HL-60 (cell line): Measurements from ENCODE around the gene RCBTB2.

Experiments
- DNase-seq, 2 experiments: peaks; one replicate each; pipeline ENCODE4 v3.0.0-alpha.2; 2010 to 2020; ENCODE audit warnings: low read depth in 1 of 2, low spot score in 1 of 2
- H3K27ac ChIP-seq: fragments of 250-450 bp; sonication (Bioruptor Pico); replicated peaks from 2 replicates; pipeline ENCODE4 v1.5.1; 2020; ENCODE audit warnings: mild to moderate bottlenecking, moderate library complexity
- H3K27me3 ChIP-seq: fragments of 250-450 bp; sonication (Bioruptor Pico); 2 replicates; pipeline ENCODE4 v1.5.1; 2021; ENCODE audit warnings: mild to moderate bottlenecking, moderate library complexity; ENCODE audit not compliant: insufficient read depth, poor library complexity, severe bottlenecking
- H3K4me3 ChIP-seq: replicated peaks from 2 replicates; pipeline ENCODE4 v1.5.1; 2011; ENCODE audit warnings: mild to moderate bottlenecking, control low read depth, low read length; ENCODE audit not compliant: insufficient read depth
- GABPA ChIP-seq: IDR thresholded peaks from 2 replicates; pipeline ENCODE4 v1.6.1; 2012; ENCODE audit warnings: low read depth
- POLR2AphosphoS5 ChIP-seq: IDR thresholded peaks from 2 replicates; pipeline ENCODE4 v1.6.1; 2012; ENCODE audit warnings: low read depth
- REST ChIP-seq: IDR thresholded peaks from 2 replicates; pipeline ENCODE4 v1.6.1; 2012; ENCODE audit warnings: low read depth; ENCODE audit not compliant: insufficient replicate concordance
- SPI1 ChIP-seq: IDR thresholded peaks from 2 replicates; pipeline ENCODE4 v1.6.1; 2012; ENCODE audit warnings: low read depth, mild to moderate bottlenecking, borderline replicate concordance
- TF ChIP-seq, protein P1 (sequence below): IDR thresholded peaks from one replicate; pipeline ENCODE4 v1.5.1; 2011; ENCODE audit warnings: low read length, control low read depth, inconsistent platforms; ENCODE audit not compliant: insufficient read depth

Gene RCBTB2

DNA sequence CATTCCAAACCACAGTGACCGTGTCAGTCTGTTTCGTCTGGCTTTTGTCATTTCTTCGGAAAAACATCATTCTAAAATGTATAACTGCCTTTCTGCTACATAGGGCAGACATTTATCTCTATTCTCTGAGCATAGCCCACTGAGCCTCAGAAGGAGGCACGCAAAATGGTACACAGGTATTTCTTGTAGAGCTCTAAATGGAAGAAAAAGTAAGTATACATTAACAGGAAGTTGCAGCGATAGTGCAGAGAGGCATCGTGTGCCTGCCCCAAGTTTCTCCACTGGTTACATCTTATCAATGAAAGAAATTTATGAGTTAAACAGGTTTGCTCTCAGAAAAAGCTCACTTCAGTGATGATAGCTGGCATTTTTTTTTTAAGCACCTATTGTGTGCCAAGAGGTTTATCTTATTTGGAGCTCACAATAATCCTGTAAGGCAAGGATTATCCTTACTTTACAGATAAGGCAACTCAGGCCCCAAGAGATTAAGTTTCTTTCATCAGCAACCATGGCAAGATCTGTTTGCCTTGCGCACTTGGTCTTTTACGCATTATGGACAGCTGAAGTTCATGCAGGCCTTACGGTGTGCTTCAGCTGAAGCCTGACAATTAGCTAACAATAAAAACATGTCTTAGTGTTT lies 1.2 kb upstream of the RCBTB2 start:
- TF ChIP-seq SPI1 (peak; percentile 4; the same call in 1 of the 2 replicates), POLR2AphosphoS5 (no peak)
- Histone ChIP-seq H3K4me3 (no peak overlapping the region), H3K27me3 (no peaks in the 10 kb centered on the region), H3K27ac (peak overlapping the region; percentile 97)
- peak in 1 of 2 experiments; percentile 42 for DNase-seq

DNA sequence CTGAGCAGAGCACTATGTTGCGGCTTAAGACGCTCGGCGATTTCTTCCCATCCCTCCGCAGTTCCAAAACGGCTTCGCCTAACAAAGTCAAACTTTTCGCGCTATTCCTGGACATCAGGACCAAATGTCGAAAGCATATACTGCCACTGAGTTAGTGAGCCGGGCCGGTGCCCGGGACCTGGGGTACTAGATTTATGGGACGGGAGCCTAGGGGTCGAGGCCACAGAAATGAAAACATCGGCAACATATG lies 699 bp downstream of the RCBTB2 start:
- no peak for DNase-seq
- peak overlapping the region; percentile 76 for H3K4me3 ChIP-seq

GRCh38 chr13:48531416-48532255 lies 1.2 kb downstream of the RCBTB2 start:
- DNase-seq, result peak; percentile 22 to 24
- Histone ChIP-seq H3K27me3 (no peaks in the 10 kb centered on the region), H3K4me3 (peak overlapping the region; percentile 76), H3K27ac (peak overlapping the region; percentile 97)
- no peak for TF ChIP-seq REST
- TF ChIP-seq POLR2AphosphoS5, result no peak
- TF ChIP-seq, protein P1, sequence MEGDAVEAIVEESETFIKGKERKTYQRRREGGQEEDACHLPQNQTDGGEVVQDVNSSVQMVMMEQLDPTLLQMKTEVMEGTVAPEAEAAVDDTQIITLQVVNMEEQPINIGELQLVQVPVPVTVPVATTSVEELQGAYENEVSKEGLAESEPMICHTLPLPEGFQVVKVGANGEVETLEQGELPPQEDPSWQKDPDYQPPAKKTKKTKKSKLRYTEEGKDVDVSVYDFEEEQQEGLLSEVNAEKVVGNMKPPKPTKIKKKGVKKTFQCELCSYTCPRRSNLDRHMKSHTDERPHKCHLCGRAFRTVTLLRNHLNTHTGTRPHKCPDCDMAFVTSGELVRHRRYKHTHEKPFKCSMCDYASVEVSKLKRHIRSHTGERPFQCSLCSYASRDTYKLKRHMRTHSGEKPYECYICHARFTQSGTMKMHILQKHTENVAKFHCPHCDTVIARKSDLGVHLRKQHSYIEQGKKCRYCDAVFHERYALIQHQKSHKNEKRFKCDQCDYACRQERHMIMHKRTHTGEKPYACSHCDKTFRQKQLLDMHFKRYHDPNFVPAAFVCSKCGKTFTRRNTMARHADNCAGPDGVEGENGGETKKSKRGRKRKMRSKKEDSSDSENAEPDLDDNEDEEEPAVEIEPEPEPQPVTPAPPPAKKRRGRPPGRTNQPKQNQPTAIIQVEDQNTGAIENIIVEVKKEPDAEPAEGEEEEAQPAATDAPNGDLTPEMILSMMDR, result no peak
- TF ChIP-seq GABPA, result no peak
- no peak for TF ChIP-seq SPI1

More for the DNA sequence above, 699 bp downstream of the RCBTB2 start:
- peak; percentile 54 for TF ChIP-seq REST
- no peak; the same call in 1 of the 2 replicates for TF ChIP-seq POLR2AphosphoS5
- no peak for TF ChIP-seq SPI1
- peak overlapping the region; percentile 97 for H3K27ac ChIP-seq
- H3K27me3 ChIP-seq, result no peaks in the 10 kb centered on the region

- H3K27ac ChIP-seq, result no peak overlapping the region
- no peak for TF ChIP-seq REST
- no peak for DNase-seq
- H3K4me3 ChIP-seq, result no peak overlapping the region
- H3K27me3 ChIP-seq, result no peaks in the 10 kb centered on the region
These were observed 2.0 kb downstream of the RCBTB2 start for GRCh38 chr13:48530833-48531232.
